OCI-LY7 (cell line): ENCODE data around the gene ZNF775. TPM values are rescaled to one million over a fixed set of nuclear protein-coding genes. Genes with fewer than 3 reads are reported as not detected.

Source experiments
- BruUV-seq: library from RNA; stranded (reverse); fragments of 400-500 nt; replicated peaks from 2 replicates; lab custom pipeline; 2021; lab: Mats Ljungman, UMichigan
- CTCF ChIA-PET: fragments of 300-600 bp; sonication (Branson Sonifier 250); formaldehyde crosslinking; loops from one replicate; lab custom pipeline; 2022; ENCODE audit warnings: antibody characterized with exemption; ENCODE audit not compliant: unreplicated experiment; lab: Charles Lee
- POLR2A ChIA-PET: fragments of 300-600 bp; sonication (Branson Sonifier 250); formaldehyde crosslinking; loops from one replicate; lab custom pipeline; 2022; ENCODE audit warnings: antibody characterized with exemption; lab: Charles Lee
- DNase-seq: peaks from one replicate; pipeline ENCODE4 v3.0.0-alpha.2; 2015; ENCODE audit warnings: low spot score
- H2AFZ ChIP-seq: fragments of 200-600 bp; sonication (generic), shearing (Covaris generic); 2 replicates; pipeline ENCODE4 v1.6.1; 2014; ENCODE audit warnings: mild to moderate bottlenecking, antibody characterized with exemption, low read length, moderate library complexity
- H3K27ac ChIP-seq: fragments of 200-600 bp; sonication (generic); 2 replicates; pipeline ENCODE4 v1.5.1; 2014; ENCODE audit warnings: mixed run types, low read depth, mild to moderate bottlenecking, moderate library complexity, low read length, inconsistent platforms; ENCODE audit not compliant: poor library complexity, severe bottlenecking
- H3K36me3 ChIP-seq: fragments of 200-600 bp; sonication (generic); 2 replicates; pipeline ENCODE4 v1.6.1; 2014; ENCODE audit warnings: mild to moderate bottlenecking, antibody characterized with exemption, low read length, moderate library complexity, mixed read lengths; ENCODE audit not compliant: insufficient read depth
- H3K4me1 ChIP-seq: fragments of 200-600 bp; sonication (generic); 2 replicates; pipeline ENCODE4 v1.5.1; 2014; ENCODE audit warnings: mild to moderate bottlenecking, low read length; ENCODE audit not compliant: insufficient read depth, poor library complexity, severe bottlenecking
- H3K4me2 ChIP-seq: fragments of 200-600 bp; sonication (generic); 2 replicates; pipeline ENCODE4 v1.6.1; 2014; ENCODE audit warnings: mild to moderate bottlenecking, low read length
- H3K4me3 ChIP-seq: fragments of 200-600 bp; sonication (generic); 2 replicates; pipeline ENCODE4 v1.5.1; 2014; ENCODE audit warnings: mild to moderate bottlenecking, low read depth, low read length; ENCODE audit not compliant: poor library complexity, severe bottlenecking
- H3K79me2 ChIP-seq: fragments of 200-600 bp; sonication (generic); 2 replicates; pipeline ENCODE4 v1.6.1; 2016; ENCODE audit warnings: low read depth, mild to moderate bottlenecking, low read length, moderate library complexity, mixed read lengths; ENCODE audit not compliant: insufficient read depth
- H3K9me2 ChIP-seq: fragments of 200-600 bp; sonication (generic); 2 replicates; pipeline ENCODE4 v1.6.1; 2016; ENCODE audit warnings: mild to moderate bottlenecking, low read length, mixed read lengths; ENCODE audit not compliant: insufficient read depth
- H3K9me3 ChIP-seq: fragments of 200-600 bp; sonication (generic); 2 replicates; pipeline ENCODE4 v1.6.1; 2014; ENCODE audit warnings: mild to moderate bottlenecking, mixed run types, low read length, mixed read lengths
- H4K20me1 ChIP-seq: fragments of 200-600 bp; sonication (generic); 2 replicates; pipeline ENCODE4 v1.6.1; 2014; ENCODE audit warnings: mild to moderate bottlenecking, antibody characterized with exemption, low read length, moderate library complexity, mixed read lengths; ENCODE audit not compliant: insufficient read depth
- EZH2phosphoT487 ChIP-seq: fragments of 200-600 bp; sonication (generic); IDR thresholded peaks from 2 replicates; pipeline ENCODE4 v1.6.1; 2018; ENCODE audit warnings: low read depth, borderline replicate concordance, mild to moderate bottlenecking, mixed run types, antibody characterized with exemption, low read length, moderate library complexity, mixed read lengths
- intact Hi-C: fragments of 100-400 bp; cut with micrococcal nuclease; formaldehyde crosslinking; loops from one replicate; pipeline ENCODE4 v1.10.0; 2022; ENCODE audit not compliant: unreplicated experiment
- total RNA-seq, 2 experiments: library from RNA; depleted of rRNA in 1 of 2; stranded (reverse); fragments of >200 nt in 1 of 2; shearing (Covaris generic) in 1 of 2; gene quantifications; 2 replicates each; pipeline ENCODE4 v1.2.3, GENCODE V29; 2014 to 2022
- TF ChIP-seq, protein P1 (sequence below): fragments of 200-600 bp; sonication (generic); conservative IDR thresholded peaks from 2 replicates; pipeline ENCODE4 v1.5.1; 2014; ENCODE audit warnings: mild to moderate bottlenecking, antibody characterized with exemption, low read length, moderate library complexity, mixed read lengths

The ZNF775 gene
- total RNA-seq, 2 experiments from 2014 or later = 4.7 to 6.5 TPM

DNA sequence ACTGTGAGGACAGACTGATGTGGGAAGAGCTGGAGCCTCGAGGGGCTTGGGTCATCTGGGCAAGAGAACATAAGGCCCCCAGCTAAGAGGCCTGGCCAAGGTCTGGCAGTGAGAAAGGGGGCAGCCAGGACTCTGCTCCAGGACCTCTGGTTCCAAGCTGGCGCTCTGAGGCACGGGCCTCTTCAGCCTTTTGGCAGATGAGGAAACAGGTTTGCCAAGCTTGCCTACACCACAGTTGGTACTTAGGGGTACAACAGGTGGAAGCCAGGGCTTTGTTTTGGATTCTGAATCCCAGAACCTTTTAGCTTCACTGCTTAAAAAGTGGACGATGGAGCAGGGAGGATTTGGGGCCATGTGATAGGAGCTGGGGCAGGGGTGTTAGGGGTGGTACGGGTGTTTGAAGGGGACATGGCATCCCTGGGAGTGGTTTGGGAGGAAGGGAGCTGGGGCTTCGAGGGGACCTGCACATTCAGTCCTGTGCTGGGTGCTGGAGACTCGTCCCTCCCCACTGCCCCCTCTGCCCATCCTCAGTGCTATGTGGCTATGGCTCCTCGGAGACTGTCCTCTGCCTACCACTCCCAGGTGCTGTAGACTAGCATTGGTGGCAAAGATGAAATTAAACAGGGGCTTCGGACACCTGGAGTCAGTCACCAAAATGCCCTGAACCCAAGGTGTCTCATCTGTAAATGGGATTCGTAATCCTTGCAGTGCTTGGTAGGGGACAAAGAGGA, 30.3 kb downstream of the ZNF775 start:
- no peak for TF ChIP-seq EZH2phosphoT487
- TF ChIP-seq, protein P1, sequence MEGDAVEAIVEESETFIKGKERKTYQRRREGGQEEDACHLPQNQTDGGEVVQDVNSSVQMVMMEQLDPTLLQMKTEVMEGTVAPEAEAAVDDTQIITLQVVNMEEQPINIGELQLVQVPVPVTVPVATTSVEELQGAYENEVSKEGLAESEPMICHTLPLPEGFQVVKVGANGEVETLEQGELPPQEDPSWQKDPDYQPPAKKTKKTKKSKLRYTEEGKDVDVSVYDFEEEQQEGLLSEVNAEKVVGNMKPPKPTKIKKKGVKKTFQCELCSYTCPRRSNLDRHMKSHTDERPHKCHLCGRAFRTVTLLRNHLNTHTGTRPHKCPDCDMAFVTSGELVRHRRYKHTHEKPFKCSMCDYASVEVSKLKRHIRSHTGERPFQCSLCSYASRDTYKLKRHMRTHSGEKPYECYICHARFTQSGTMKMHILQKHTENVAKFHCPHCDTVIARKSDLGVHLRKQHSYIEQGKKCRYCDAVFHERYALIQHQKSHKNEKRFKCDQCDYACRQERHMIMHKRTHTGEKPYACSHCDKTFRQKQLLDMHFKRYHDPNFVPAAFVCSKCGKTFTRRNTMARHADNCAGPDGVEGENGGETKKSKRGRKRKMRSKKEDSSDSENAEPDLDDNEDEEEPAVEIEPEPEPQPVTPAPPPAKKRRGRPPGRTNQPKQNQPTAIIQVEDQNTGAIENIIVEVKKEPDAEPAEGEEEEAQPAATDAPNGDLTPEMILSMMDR = no peak
- H2AFZ ChIP-seq = no peak overlapping the region
- CTCF ChIA-PET = no interaction called here
- intact Hi-C loops = no loop called here
- no peaks in the 10 kb centered on the region for H3K9me2 ChIP-seq
- H3K4me1 ChIP-seq = peaks cover 31% of the 10 kb centered on the region
- DNase-seq = no peak
- POLR2A ChIA-PET = interaction anchor here (0.6 kb wide), 1 partner anchor 378 kb away, joined by 3 read pairs; no protein-coding TSS in a partner anchor
- BruUV-seq = no TSS peak
- H3K4me2 ChIP-seq = no peak overlapping the region
- no peaks in the 10 kb centered on the region for H4K20me1 ChIP-seq
- H3K9me3 ChIP-seq = no peaks in the 10 kb centered on the region
- H3K36me3 ChIP-seq = peaks cover 10% of the 10 kb centered on the region
- H3K79me2 ChIP-seq = no peaks in the 10 kb centered on the region; the same call in 1 of the 2 replicates
- H3K4me3 ChIP-seq = no peak overlapping the region
- H3K27ac ChIP-seq = no peak overlapping the region

- no peak overlapping the region for H3K4me3 ChIP-seq
- no peaks in the 10 kb centered on the region for H4K20me1 ChIP-seq
- H3K36me3 ChIP-seq = peaks cover 10% of the 10 kb centered on the region
- ChIA-PET POLR2A (no interaction called here), CTCF (interaction anchor here (0.5 to 0.9 kb wide), 2 partner anchors 54 to 94 kb away, joined by 3 read pairs; no protein-coding TSS in a partner anchor)
- intact Hi-C loops = no loop called here
- H2AFZ ChIP-seq = no peak overlapping the region
- no peak for DNase-seq
- no peaks in the 10 kb centered on the region for H3K9me3 ChIP-seq
- peaks cover 26% of the 10 kb centered on the region for H3K4me1 ChIP-seq
- H3K9me2 ChIP-seq = no peaks in the 10 kb centered on the region
- H3K79me2 ChIP-seq = no peaks in the 10 kb centered on the region; the same call in 1 of the 2 replicates
- no TSS peak for BruUV-seq
- no peak overlapping the region for H3K27ac ChIP-seq
- TF ChIP-seq, protein P1 = no peak
- no peak overlapping the region for H3K4me2 ChIP-seq
Observed at GRCh38 chr7:150410131-150410530, 31.0 kb downstream of the ZNF775 start.

DNA sequence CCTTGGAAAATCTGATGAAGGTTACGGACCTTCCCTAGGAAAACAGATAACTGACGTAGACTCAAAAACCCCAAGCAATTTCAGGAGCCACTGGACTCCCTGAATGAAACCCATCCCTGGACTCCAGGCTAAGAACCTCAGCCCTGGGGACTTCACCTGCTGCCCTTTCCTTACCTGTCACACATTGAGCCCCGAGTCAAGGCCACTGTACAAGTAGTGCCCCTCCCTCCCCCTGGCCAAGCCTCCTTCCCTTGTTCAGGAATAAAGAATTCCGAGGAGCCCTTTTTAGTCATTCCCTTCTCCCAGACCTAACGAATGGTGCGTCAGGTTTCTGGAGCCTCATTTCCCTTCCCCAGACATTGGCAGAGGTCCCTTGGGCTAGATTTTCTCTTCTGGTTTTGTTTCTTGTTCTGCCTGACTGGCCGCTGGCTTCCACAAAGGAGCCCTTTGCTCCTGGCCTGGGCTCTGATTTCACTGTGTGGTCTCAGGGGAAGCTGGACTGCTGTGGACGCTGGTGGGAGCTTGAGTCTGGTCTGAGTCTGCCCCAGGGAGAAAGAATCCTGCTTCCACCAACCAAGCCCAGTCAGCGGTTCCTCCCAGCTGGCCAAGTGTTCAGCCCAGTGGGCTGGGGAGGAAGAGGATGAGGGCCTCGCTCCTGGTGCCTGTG, 31.7 kb downstream of the ZNF775 start:
- Histone ChIP-seq H2AFZ (no peak overlapping the region), H3K4me1 (peaks cover 26% of the 10 kb centered on the region), H3K79me2 (no peaks in the 10 kb centered on the region; the same call in 1 of the 2 replicates), H4K20me1 (no peaks in the 10 kb centered on the region), H3K27ac (no peak overlapping the region), H3K4me3 (no peak overlapping the region), H3K36me3 (peaks cover 10% of the 10 kb centered on the region), H3K9me3 (no peaks in the 10 kb centered on the region), H3K4me2 (no peak overlapping the region), H3K9me2 (no peaks in the 10 kb centered on the region)
- ChIA-PET POLR2A (no interaction called here), CTCF (interaction anchor here (0.5 to 0.9 kb wide), 2 partner anchors 54 to 94 kb away, joined by 3 read pairs; no protein-coding TSS in a partner anchor)
- TF ChIP-seq, protein P1 = no peak
- no TSS peak for BruUV-seq
- DNase-seq = no peak
- intact Hi-C loops = no loop called here
